ENCODE results near the gene BCHE.

The BCHE gene

GRCh38 chr3:165837058-165837525, at the start of gene BCHE:
BCHE (minus strand) TSS chr3:165837423; CDS start chr3:165831033, 6,390 bp downstream.
- H3K4me3 Mint-ChIP-seq = peak within 1 kb of the TSS; percentile 85
- peak; percentile 11 for DNase-seq
- H3K27me3 Mint-ChIP-seq (ENCODE audit: low read depth, poor library complexity) = no peaks in the 10 kb centered on the region
- no peaks in the 10 kb centered on the region for H3K9me3 Mint-ChIP-seq
- peak within 1 kb of the TSS; percentile 64 for H3K27ac Mint-ChIP-seq
- H3K4me1 Mint-ChIP-seq = peaks cover 27% of the 10 kb centered on the region
- no peaks in the 10 kb centered on the region for H3K36me3 Mint-ChIP-seq (ENCODE audit: low read depth)
- TF ChIP-seq CTCF (IDR thresholded peaks at IDR 0.05) = no peak

- Mint-ChIP-seq H3K27ac (peak overlapping the region; percentile 24), H3K36me3 (ENCODE audit: low read depth) (no peaks in the 10 kb centered on the region), H3K9me3 (no peaks in the 10 kb centered on the region), H3K4me3 (no peak overlapping the region), H3K27me3 (ENCODE audit: low read depth, poor library complexity) (no peaks in the 10 kb centered on the region), H3K4me1 (peaks cover 9% of the 10 kb centered on the region)
- no peak for DNase-seq
- no peak for TF ChIP-seq CTCF (IDR thresholded peaks at IDR 0.05)
Measured at GRCh38 chr3:165885558-165886270, 48.5 kb upstream of the BCHE start.

GRCh38 chr3:165884518-165884917, 47.3 kb upstream of the BCHE start:
- TF ChIP-seq CTCF (IDR thresholded peaks at IDR 0.05) = no peak
- no peak overlapping the region for H3K4me3 Mint-ChIP-seq
- no peak for DNase-seq
- H3K27me3 Mint-ChIP-seq (ENCODE audit: low read depth, poor library complexity) = no peaks in the 10 kb centered on the region
- no peak overlapping the region for H3K27ac Mint-ChIP-seq
- H3K4me1 Mint-ChIP-seq = peaks cover 9% of the 10 kb centered on the region
- H3K36me3 Mint-ChIP-seq (ENCODE audit: low read depth) = no peaks in the 10 kb centered on the region
- H3K9me3 Mint-ChIP-seq = no peaks in the 10 kb centered on the region

GRCh38 chr3:165883863-165884478, 46.7 kb upstream of the BCHE start:
- DNase-seq = no peak
- Mint-ChIP-seq H3K27ac (no peak overlapping the region), H3K27me3 (ENCODE audit: low read depth, poor library complexity) (no peaks in the 10 kb centered on the region), H3K4me3 (no peak overlapping the region), H3K9me3 (no peaks in the 10 kb centered on the region), H3K36me3 (ENCODE audit: low read depth) (no peaks in the 10 kb centered on the region), H3K4me1 (peaks cover 9% of the 10 kb centered on the region)
- TF ChIP-seq CTCF (IDR thresholded peaks at IDR 0.05) = no peak

- H3K36me3 Mint-ChIP-seq (ENCODE audit: low read depth) = no peaks in the 10 kb centered on the region
- H3K27ac Mint-ChIP-seq = no peak overlapping the region
- TF ChIP-seq CTCF (IDR thresholded peaks at IDR 0.05) = no peak
- H3K4me1 Mint-ChIP-seq = peaks cover 9% of the 10 kb centered on the region
- no peaks in the 10 kb centered on the region for H3K27me3 Mint-ChIP-seq (ENCODE audit: low read depth, poor library complexity)
- H3K9me3 Mint-ChIP-seq = no peaks in the 10 kb centered on the region
- no peak overlapping the region for H3K4me3 Mint-ChIP-seq
- DNase-seq = no peak
Measured at GRCh38 chr3:165883117-165883516, 45.9 kb upstream of the BCHE start.
